MM.1S (cell line): ENCODE data around the gene NAA25.

Source experiments
- DNase-seq: peaks from one replicate; pipeline ENCODE4 v3.0.0-alpha.2; 2015
- H2AFZ ChIP-seq: fragments of 300-600 bp; sonication (generic); 2 replicates; pipeline ENCODE4 v1.6.0; 2016; ENCODE audit warnings: antibody characterized with exemption, low read length
- H3F3A ChIP-seq: fragments of 300-600 bp; sonication (generic); 2 replicates; pipeline ENCODE4 v1.6.1; 2016; ENCODE audit warnings: mild to moderate bottlenecking, antibody characterized with exemption, low read length, moderate library complexity, mixed read lengths; ENCODE audit not compliant: insufficient read depth
- H3K27ac ChIP-seq: fragments of 300-600 bp; sonication (generic); 2 replicates; pipeline ENCODE4 v1.5.1; 2016; ENCODE audit warnings: mild to moderate bottlenecking, low read length
- H3K27me3 ChIP-seq: fragments of 300-600 bp; sonication (generic); replicated peaks from 2 replicates; pipeline ENCODE4 v1.6.0; 2016; ENCODE audit warnings: low read length; ENCODE audit not compliant: insufficient read depth
- H3K36me3 ChIP-seq: fragments of 300-600 bp; sonication (generic); replicated peaks from 2 replicates; pipeline ENCODE4 v1.6.1; 2016; ENCODE audit warnings: mild to moderate bottlenecking, low read length, mixed read lengths; ENCODE audit not compliant: insufficient read depth
- H3K4me1 ChIP-seq: fragments of 300-600 bp; sonication (generic); 2 replicates; pipeline ENCODE4 v1.6.1; 2016; ENCODE audit warnings: low read length, mixed read lengths
- H3K4me2 ChIP-seq: fragments of 300-600 bp; sonication (generic); 2 replicates; pipeline ENCODE4 v1.6.0; 2016; ENCODE audit warnings: low read depth, low read length
- H3K4me3 ChIP-seq: fragments of 300-600 bp; sonication (generic); 2 replicates; pipeline ENCODE4 v1.5.1; 2016; ENCODE audit warnings: low read length, mixed read lengths
- H3K79me2 ChIP-seq: fragments of 300-600 bp; sonication (generic); 2 replicates; pipeline ENCODE4 v1.6.1; 2016; ENCODE audit warnings: mixed run types, low read length, mixed read lengths
- H3K9ac ChIP-seq: fragments of 300-600 bp; sonication (generic); 2 replicates; pipeline ENCODE4 v1.6.1; 2016; ENCODE audit warnings: low read length, mixed read lengths
- H3K9me2 ChIP-seq: fragments of 300-600 bp; sonication (generic); replicated peaks from 2 replicates; pipeline ENCODE4 v1.6.1; 2016; ENCODE audit warnings: mild to moderate bottlenecking, low read length, mixed read lengths; ENCODE audit not compliant: insufficient read depth
- H3K9me3 ChIP-seq: fragments of 300-600 bp; sonication (generic); replicated peaks from 2 replicates; pipeline ENCODE4 v1.6.1; 2016; ENCODE audit warnings: mild to moderate bottlenecking, low read length, mixed read lengths; ENCODE audit not compliant: insufficient read depth
- H4K20me1 ChIP-seq: fragments of 300-600 bp; sonication (generic); 2 replicates; pipeline ENCODE4 v1.6.1; 2016; ENCODE audit warnings: mild to moderate bottlenecking, low read length, moderate library complexity, mixed read lengths; ENCODE audit not compliant: insufficient read depth
- EZH2 ChIP-seq: fragments of 300-600 bp; sonication (generic); optimal IDR thresholded peaks from 2 replicates; pipeline ENCODE3; 2017; ENCODE audit warnings: low read depth, mild to moderate bottlenecking, antibody characterized with exemption, low read length, mixed read lengths
- EZH2phosphoT487 ChIP-seq: fragments of 300-600 bp; sonication (generic); IDR thresholded peaks from 2 replicates; pipeline ENCODE4 v1.6.1; 2018; ENCODE audit warnings: antibody characterized with exemption, low read length
- TF ChIP-seq, protein P1 (sequence below): fragments of 300-600 bp; sonication (generic); IDR thresholded peaks from 2 replicates; pipeline ENCODE4 v1.5.1; 2016; ENCODE audit warnings: antibody characterized with exemption, low read length, mixed read lengths

Gene NAA25

DNA sequence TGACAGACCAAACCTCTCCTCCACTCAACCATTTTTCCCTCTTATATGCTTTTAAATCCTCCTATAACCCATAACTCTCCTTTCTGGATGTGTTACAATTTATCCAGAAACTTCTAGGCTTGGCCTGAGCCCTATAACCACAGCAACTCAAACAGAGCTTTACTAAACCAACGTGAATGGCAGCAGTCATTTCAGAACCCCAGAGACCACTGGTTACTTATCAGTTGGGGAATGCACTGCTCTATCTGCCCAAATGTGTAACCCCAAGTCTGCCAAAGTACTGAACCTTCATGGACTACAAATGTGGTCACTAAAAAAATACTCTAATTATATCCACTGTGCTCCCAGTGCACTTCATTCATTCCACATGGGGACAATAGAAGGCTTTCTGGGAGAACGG is 42.0 kb downstream of the NAA25 start:
- H3K36me3 ChIP-seq: no peaks in the 10 kb centered on the region
- H4K20me1 ChIP-seq: no peaks in the 10 kb centered on the region

DNA sequence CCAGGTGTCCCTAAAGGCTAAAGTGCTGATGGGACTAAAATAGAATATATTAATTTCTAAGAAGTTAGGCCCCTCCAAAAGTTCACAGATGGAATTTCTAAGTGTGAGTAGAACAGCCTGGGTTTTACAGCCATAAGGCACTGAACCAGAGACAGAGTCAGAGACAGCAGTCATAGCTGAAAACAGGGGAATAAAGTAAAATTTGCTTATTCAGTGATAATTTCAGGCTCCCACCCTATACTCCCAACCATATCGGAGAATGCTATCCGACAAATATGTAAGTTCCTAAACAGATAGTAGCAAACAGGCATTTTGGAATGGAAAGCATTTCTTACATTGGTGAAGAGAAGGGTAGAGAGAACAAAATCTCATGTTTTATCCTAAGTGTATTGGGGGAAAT is 45.3 kb downstream of the NAA25 start:
- H3K4me2 ChIP-seq: no peak overlapping the region
- TF ChIP-seq, protein P1, sequence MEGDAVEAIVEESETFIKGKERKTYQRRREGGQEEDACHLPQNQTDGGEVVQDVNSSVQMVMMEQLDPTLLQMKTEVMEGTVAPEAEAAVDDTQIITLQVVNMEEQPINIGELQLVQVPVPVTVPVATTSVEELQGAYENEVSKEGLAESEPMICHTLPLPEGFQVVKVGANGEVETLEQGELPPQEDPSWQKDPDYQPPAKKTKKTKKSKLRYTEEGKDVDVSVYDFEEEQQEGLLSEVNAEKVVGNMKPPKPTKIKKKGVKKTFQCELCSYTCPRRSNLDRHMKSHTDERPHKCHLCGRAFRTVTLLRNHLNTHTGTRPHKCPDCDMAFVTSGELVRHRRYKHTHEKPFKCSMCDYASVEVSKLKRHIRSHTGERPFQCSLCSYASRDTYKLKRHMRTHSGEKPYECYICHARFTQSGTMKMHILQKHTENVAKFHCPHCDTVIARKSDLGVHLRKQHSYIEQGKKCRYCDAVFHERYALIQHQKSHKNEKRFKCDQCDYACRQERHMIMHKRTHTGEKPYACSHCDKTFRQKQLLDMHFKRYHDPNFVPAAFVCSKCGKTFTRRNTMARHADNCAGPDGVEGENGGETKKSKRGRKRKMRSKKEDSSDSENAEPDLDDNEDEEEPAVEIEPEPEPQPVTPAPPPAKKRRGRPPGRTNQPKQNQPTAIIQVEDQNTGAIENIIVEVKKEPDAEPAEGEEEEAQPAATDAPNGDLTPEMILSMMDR: no peak
- TF ChIP-seq EZH2phosphoT487: no peak
- no peak for TF ChIP-seq EZH2
- no peaks in the 10 kb centered on the region for H3F3A ChIP-seq
- H3K9me3 ChIP-seq: no peaks in the 10 kb centered on the region
- H3K27me3 ChIP-seq: no peaks in the 10 kb centered on the region
- DNase-seq: no peak
- H3K4me1 ChIP-seq: no peaks in the 10 kb centered on the region
- H3K9me2 ChIP-seq: no peaks in the 10 kb centered on the region
- no peak overlapping the region for H3K9ac ChIP-seq
- H3K4me3 ChIP-seq: no peak overlapping the region
- H3K79me2 ChIP-seq: no peaks in the 10 kb centered on the region
- H3K36me3 ChIP-seq: 0 out of 2 replicates have a peak, but pooled peaks cover 2% of the 10 kb centered on the region
- H4K20me1 ChIP-seq: no peaks in the 10 kb centered on the region
- no peak overlapping the region for H3K27ac ChIP-seq
- H2AFZ ChIP-seq: no peak overlapping the region

More for the DNA sequence above, 42.0 kb downstream of the NAA25 start:
- no peak overlapping the region for H3K4me2 ChIP-seq
- H3K9me2 ChIP-seq: no peaks in the 10 kb centered on the region
- H3K27ac ChIP-seq: no peak overlapping the region
- H3K4me3 ChIP-seq: no peak overlapping the region
- H3K4me1 ChIP-seq: no peaks in the 10 kb centered on the region
- H3K79me2 ChIP-seq: no peaks in the 10 kb centered on the region
- H3K27me3 ChIP-seq: no peaks in the 10 kb centered on the region
- H3F3A ChIP-seq: no peaks in the 10 kb centered on the region
- H3K9me3 ChIP-seq: no peaks in the 10 kb centered on the region
- DNase-seq: no peak
- no peak overlapping the region for H3K9ac ChIP-seq
- H2AFZ ChIP-seq: no peak overlapping the region
- TF ChIP-seq, protein P1: no peak
- TF ChIP-seq EZH2phosphoT487: no peak
- TF ChIP-seq EZH2: no peak

DNA sequence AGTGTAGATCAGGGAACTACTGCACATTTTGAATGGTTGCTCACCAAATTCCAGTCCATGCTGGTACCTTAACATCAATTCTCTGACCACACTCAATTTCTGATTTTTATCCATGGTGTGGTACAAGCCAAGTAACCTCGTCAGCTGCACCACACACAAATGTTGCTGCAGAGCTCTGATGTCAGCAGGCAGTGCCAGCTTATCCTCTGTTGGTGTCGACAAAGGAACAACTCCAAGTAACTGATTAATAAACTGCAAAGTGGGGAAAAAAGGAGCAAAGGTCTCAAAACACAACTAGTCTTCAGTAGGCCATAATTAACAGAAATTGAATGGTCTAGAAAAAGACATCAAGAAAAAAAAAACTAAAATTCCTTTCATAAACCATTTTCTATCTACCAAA is 47.4 kb downstream of the NAA25 start:
- H3K4me1 ChIP-seq: no peaks in the 10 kb centered on the region
- H4K20me1 ChIP-seq: no peaks in the 10 kb centered on the region
- no peak overlapping the region for H2AFZ ChIP-seq
- H3K27me3 ChIP-seq: no peaks in the 10 kb centered on the region
- H3K79me2 ChIP-seq: no peaks in the 10 kb centered on the region
- TF ChIP-seq, protein P1: no peak
- TF ChIP-seq EZH2 (no peak), EZH2phosphoT487 (no peak)
- 0 out of 2 replicates have a peak, but pooled peaks cover 2% of the 10 kb centered on the region for H3K36me3 ChIP-seq
- H3K27ac ChIP-seq: no peak overlapping the region
- no peaks in the 10 kb centered on the region for H3K9me3 ChIP-seq
- no peak overlapping the region for H3K4me3 ChIP-seq
- H3F3A ChIP-seq: no peaks in the 10 kb centered on the region
- no peak for DNase-seq
- H3K9me2 ChIP-seq: no peaks in the 10 kb centered on the region
- no peak overlapping the region for H3K4me2 ChIP-seq
- no peak overlapping the region for H3K9ac ChIP-seq
